WTC11 (cell line): ENCODE results near the gene ELOB. TPM values are rescaled to one million over a fixed set of nuclear protein-coding genes. Genes with fewer than 3 reads are reported as not detected.

ENCODE experiments used
- total RNA-seq: library from RNA; stranded (reverse); gene quantifications from 3 replicates; pipeline ENCODE4 v1.2.3, GENCODE V29; 2021

The ELOB gene
- total RNA-seq, 1 experiment from 2014 or later = 252 TPM

Other genes starting within 250 kb of the ELOB start
- 0.14 to 0.32 TPM (median 0.15 TPM) in 3 replicates for gene CEMP1, start 245.9 kb downstream of the ELOB start, total RNA-seq
- gene PDPK1, start 239.3 kb downstream of the ELOB start, total RNA-seq = 25.4 to 31.4 TPM (median 29.6 TPM) in 3 replicates
- 24.8 to 27.8 TPM (median 27.2 TPM) in 3 replicates for gene KCTD5, start 94.8 kb downstream of the ELOB start, total RNA-seq
- gene PRSS27, start 57.1 kb downstream of the ELOB start, total RNA-seq = 5.1 to 5.4 TPM (median 5.1 TPM) in 3 replicates
- 769 to 823 TPM (median 815 TPM) in 3 replicates for gene SRRM2, start 24.6 kb downstream of the ELOB start, total RNA-seq
- gene PRSS33, start 10.3 kb upstream of the ELOB start, total RNA-seq = 0.18 to 0.44 TPM (median 0.24 TPM) in 3 replicates
- gene PRSS41, start 21.2 kb upstream of the ELOB start, total RNA-seq = not detected in 3 replicates
- gene PRSS21, start 40.0 kb upstream of the ELOB start, total RNA-seq = 1.2 to 1.5 TPM (median 1.4 TPM) in 3 replicates
- gene ZG16B, start 53.0 kb upstream of the ELOB start, total RNA-seq = not detected in 3 replicates
- gene PRSS22, start 80.9 kb upstream of the ELOB start, total RNA-seq = 2.3 to 3.9 TPM (median 3.0 TPM) in 3 replicates
- 19.7 to 25.0 TPM (median 20.7 TPM) in 3 replicates for gene FLYWCH2, start 105.9 kb upstream of the ELOB start, total RNA-seq
- 27.2 to 34.2 TPM (median 32.6 TPM) in 3 replicates for gene FLYWCH1, start 134.7 kb upstream of the ELOB start, total RNA-seq
- 7.5 to 8.6 TPM (median 8.5 TPM) in 3 replicates for gene KREMEN2, start 187.0 kb upstream of the ELOB start, total RNA-seq
- gene PAQR4, start 192.1 kb upstream of the ELOB start, total RNA-seq = 21.1 to 32.4 TPM (median 21.5 TPM) in 3 replicates
- gene PKMYT1, start 203.2 kb upstream of the ELOB start, total RNA-seq = 102 to 120 TPM (median 113 TPM) in 3 replicates
- 0.87 to 1.1 TPM (median 0.92 TPM) in 3 replicates for gene CLDN9, start 235.6 kb upstream of the ELOB start, total RNA-seq
- gene CLDN6, start 240.9 kb upstream of the ELOB start, total RNA-seq = 746 to 778 TPM (median 775 TPM) in 3 replicates
- gene TNFRSF12A, start 243.1 kb upstream of the ELOB start, total RNA-seq = 78.9 to 87.0 TPM (median 79.5 TPM) in 3 replicates
- gene HCFC1R1, start 246.7 kb upstream of the ELOB start, total RNA-seq = 76.0 to 84.0 TPM (median 83.2 TPM) in 3 replicates
- gene THOC6, start 246.8 kb upstream of the ELOB start, total RNA-seq = 76.5 to 94.2 TPM (median 88.7 TPM) in 3 replicates